GM23248 (cell line): ENCODE results near the gene TMEM132A.

Experiments used
- EZH2 ChIP-seq: fragments of 200-600 bp; sonication (generic); IDR thresholded peaks from 2 replicates; pipeline ENCODE4 v1.6.1; 2018; ENCODE audit warnings: antibody characterized with exemption, mild to moderate bottlenecking; ENCODE audit not compliant: insufficient read depth, poor library complexity, severe bottlenecking
- EZH2phosphoT487 ChIP-seq: fragments of 200-600 bp; sonication (generic); IDR thresholded peaks from 2 replicates; pipeline ENCODE4 v1.6.1; 2018; ENCODE audit warnings: antibody characterized with exemption, moderate library complexity, mild to moderate bottlenecking, low read depth; ENCODE audit not compliant: insufficient read depth

GRCh38 chr11:60981515-60981914 lies 57.3 kb downstream of the TMEM132A start:
- no peak for TF ChIP-seq EZH2
- no peak for TF ChIP-seq EZH2phosphoT487
